Measurements from ENCODE around the gene ARFRP1. TPM values are rescaled to one million over a fixed set of nuclear protein-coding genes. Genes with fewer than 3 reads are reported as not detected.

ARFRP1 gene
- total and polyA plus RNA-seq, 2 of the 13 experiments (the other 11 are each of a cell fraction or from before 2014, with no cell fraction given), result 32.0 to 51.1 TPM

DNA sequence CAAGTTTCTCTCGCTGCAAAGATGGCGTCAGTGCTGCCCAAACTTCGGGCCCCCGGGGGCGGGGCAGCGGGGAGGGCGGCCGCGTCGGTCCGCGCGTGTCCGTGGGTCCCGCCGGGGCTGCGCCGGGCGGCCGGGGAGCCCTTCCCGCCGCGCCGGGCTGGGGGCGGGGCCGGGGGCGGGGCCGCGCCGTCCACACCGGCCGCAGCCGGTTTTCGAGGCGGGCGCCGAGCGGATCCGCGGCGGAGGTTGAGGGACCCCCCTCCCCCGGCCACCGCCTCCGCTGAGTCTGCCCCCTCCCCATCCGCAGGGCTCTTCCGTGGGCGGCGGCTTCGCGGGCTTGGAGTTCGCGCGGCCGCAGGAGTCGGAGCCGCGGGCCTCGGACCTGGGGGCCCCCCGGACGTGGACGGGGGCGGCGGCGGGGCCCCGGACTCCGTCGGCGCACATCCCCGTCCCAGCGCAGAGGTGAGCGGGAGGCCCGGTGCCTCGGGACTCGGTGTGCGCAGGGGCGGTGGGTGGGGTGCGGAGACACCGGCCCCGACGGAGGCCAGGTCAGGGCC, 32.4 kb upstream of the ARFRP1 start (continued):
- TF ChIP-seq MXI1 (IDR thresholded peaks at IDR 0.05; ENCODE audit: borderline replicate concordance, low read depth, low read length) (no peak), ZNF143 (CRISPR knock-in tag; IDR thresholded peaks at IDR 0.05) (no peak), ZNF788 (CRISPR knock-in tag; IDR thresholded peaks at IDR 0.05; ENCODE audit: borderline replicate concordance) (no peak), NAIF1 (CRISPR knock-in tag; IDR thresholded peaks at IDR 0.05; ENCODE audit: borderline replicate concordance) (no peak), TBL1XR1 (IDR thresholded peaks at IDR 0.05; ENCODE audit: borderline replicate concordance, low read length, partially characterized antibody) (no peak), JARID2 (CRISPR knock-in tag; IDR thresholded peaks at IDR 0.05; ENCODE audit: insufficient replicate concordance) (no peak), TBP (CRISPR knock-in tag; IDR thresholded peaks at IDR 0.05) (no peak), ZNF720 (CRISPR knock-in tag; IDR thresholded peaks at IDR 0.05) (no peak), PCBP1 (IDR thresholded peaks at IDR 0.05; ENCODE audit: borderline replicate concordance, low read depth, low read length) (no peak), NPAS2 (CRISPR knock-in tag; IDR thresholded peaks at IDR 0.05; ENCODE audit: borderline replicate concordance) (no peak), CAMTA2 (CRISPR knock-in tag; IDR thresholded peaks at IDR 0.05; ENCODE audit: borderline replicate concordance) (no peak), CEBPB (IDR thresholded peaks at IDR 0.05; ENCODE audit: borderline replicate concordance, low read depth, low read length) (no peak), MBNL3 (CRISPR knock-in tag; conservative IDR thresholded peaks at IDR 0.05) (no peak), MXD4 (CRISPR knock-in tag; IDR thresholded peaks at IDR 0.05) (no peak), ZFP82 (CRISPR knock-in tag; IDR thresholded peaks at IDR 0.05; ENCODE audit: borderline replicate concordance) (no peak), CENPX (CRISPR knock-in tag; IDR thresholded peaks at IDR 0.05) (0 out of 2 replicates have a peak, but pooled peaks have one; percentile 14), CCDC6 (CRISPR knock-in tag; IDR thresholded peaks at IDR 0.05) (no peak; the same call in 1 of the 2 replicates), ZNF530 (CRISPR knock-in tag; IDR thresholded peaks at IDR 0.05; ENCODE audit: low read depth) (peak; percentile 64; the same call in 1 of the 2 replicates), SAFB2 (CRISPR knock-in tag; IDR thresholded peaks at IDR 0.05; ENCODE audit: borderline replicate concordance, low read depth) (0 out of 2 replicates have a peak, but pooled peaks have one; percentile 86), ZBTB42 (CRISPR knock-in tag; IDR thresholded peaks at IDR 0.05) (no peak), ZNF589 (CRISPR knock-in tag; conservative IDR thresholded peaks at IDR 0.05) (no peak)
- TF ChIP-seq, protein P1, sequence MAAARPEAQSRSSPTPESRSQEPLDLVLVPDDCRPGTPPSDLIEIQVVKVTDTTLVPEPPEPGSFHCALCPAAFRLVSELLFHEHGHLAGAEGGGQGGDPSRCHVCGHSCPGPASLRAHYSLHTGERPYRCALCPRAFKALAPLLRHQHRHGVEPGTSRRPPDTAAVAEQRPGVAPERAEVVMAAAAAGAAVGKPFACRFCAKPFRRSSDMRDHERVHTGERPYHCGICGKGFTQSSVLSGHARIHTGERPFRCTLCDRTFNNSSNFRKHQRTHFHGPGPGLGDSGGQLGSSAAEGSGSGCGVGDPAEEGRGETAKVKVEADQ (CRISPR knock-in tag; IDR thresholded peaks at IDR 0.05; ENCODE audit: borderline replicate concordance), result no peak
- TF ChIP-seq, protein P2, sequence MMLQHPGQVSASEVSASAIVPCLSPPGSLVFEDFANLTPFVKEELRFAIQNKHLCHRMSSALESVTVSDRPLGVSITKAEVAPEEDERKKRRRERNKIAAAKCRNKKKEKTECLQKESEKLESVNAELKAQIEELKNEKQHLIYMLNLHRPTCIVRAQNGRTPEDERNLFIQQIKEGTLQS (CRISPR knock-in tag; IDR thresholded peaks at IDR 0.05), result no peak
- TF ChIP-seq, protein P3, sequence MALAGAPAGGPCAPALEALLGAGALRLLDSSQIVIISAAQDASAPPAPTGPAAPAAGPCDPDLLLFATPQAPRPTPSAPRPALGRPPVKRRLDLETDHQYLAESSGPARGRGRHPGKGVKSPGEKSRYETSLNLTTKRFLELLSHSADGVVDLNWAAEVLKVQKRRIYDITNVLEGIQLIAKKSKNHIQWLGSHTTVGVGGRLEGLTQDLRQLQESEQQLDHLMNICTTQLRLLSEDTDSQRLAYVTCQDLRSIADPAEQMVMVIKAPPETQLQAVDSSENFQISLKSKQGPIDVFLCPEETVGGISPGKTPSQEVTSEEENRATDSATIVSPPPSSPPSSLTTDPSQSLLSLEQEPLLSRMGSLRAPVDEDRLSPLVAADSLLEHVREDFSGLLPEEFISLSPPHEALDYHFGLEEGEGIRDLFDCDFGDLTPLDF (CRISPR knock-in tag; IDR thresholded peaks at IDR 0.05), result no peak
- TF ChIP-seq, protein P4, sequence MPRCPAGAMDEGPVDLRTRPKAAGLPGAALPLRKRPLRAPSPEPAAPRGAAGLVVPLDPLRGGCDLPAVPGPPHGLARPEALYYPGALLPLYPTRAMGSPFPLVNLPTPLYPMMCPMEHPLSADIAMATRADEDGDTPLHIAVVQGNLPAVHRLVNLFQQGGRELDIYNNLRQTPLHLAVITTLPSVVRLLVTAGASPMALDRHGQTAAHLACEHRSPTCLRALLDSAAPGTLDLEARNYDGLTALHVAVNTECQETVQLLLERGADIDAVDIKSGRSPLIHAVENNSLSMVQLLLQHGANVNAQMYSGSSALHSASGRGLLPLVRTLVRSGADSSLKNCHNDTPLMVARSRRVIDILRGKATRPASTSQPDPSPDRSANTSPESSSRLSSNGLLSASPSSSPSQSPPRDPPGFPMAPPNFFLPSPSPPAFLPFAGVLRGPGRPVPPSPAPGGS (CRISPR knock-in tag; IDR thresholded peaks at IDR 0.05), result 0 out of 2 replicates have a peak, but pooled peaks have one; percentile 34
- TF ChIP-seq, protein P5, sequence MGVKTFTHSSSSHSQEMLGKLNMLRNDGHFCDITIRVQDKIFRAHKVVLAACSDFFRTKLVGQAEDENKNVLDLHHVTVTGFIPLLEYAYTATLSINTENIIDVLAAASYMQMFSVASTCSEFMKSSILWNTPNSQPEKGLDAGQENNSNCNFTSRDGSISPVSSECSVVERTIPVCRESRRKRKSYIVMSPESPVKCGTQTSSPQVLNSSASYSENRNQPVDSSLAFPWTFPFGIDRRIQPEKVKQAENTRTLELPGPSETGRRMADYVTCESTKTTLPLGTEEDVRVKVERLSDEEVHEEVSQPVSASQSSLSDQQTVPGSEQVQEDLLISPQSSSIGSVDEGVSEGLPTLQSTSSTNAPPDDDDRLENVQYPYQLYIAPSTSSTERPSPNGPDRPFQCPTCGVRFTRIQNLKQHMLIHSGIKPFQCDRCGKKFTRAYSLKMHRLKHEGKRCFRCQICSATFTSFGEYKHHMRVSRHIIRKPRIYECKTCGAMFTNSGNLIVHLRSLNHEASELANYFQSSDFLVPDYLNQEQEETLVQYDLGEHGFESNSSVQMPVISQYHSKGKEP (CRISPR knock-in tag; IDR thresholded peaks at IDR 0.05), result no peak
